Vagina (tissue), 2 donors: Measurements from ENCODE around the gene VWDE.

Source experiments
- CTCF ChIP-seq, 3 experiments: fragments of 450-650 bp in 2 of 3; fragments of 200-600 bp in 1 of 3; sonication (generic) in 1 of 3; IDR thresholded peaks; one replicate each; pipeline ENCODE4 v1.5.1; 2017 to 2019; ENCODE audit warnings: antibody characterized with exemption in 3 of 3, mild to moderate bottlenecking in 2 of 3, moderate library complexity in 2 of 3
- POLR2A ChIP-seq, 2 donors: fragments of 450-650 bp; IDR thresholded peaks; one replicate each; pipeline ENCODE4 v1.6.1; 2017; ENCODE audit warnings: antibody characterized with exemption in 2 of 2, mild to moderate bottlenecking in 2 of 2, moderate library complexity in 2 of 2
- POLR2AphosphoS5 ChIP-seq, 2 donors: sonication (generic); formaldehyde crosslinking; IDR thresholded peaks; one replicate each; pipeline ENCODE4 v1.9.0; 2017; ENCODE audit warnings: antibody characterized with exemption in 2 of 2, mild to moderate bottlenecking in 2 of 2, low read depth in 1 of 2; ENCODE audit not compliant: insufficient read depth in 1 of 2

- TF ChIP-seq CTCF (IDR thresholded peaks at IDR 0.05), result no peak
- no peak for TF ChIP-seq POLR2AphosphoS5 (IDR thresholded peaks at IDR 0.05; ENCODE audit: insufficient read depth in 1 of 2, low read depth in 1 of 2)
- TF ChIP-seq POLR2A (IDR thresholded peaks at IDR 0.05), result no peak
These were observed 88.6 kb downstream of the VWDE start for GRCh38 chr7:12315049-12315448.
